Measurements from ENCODE around the gene POU1F1. TPM values are rescaled to one million over a fixed set of nuclear protein-coding genes. Genes with fewer than 3 reads are reported as not detected.

POU1F1 gene
- total and polyA plus RNA-seq, 2 of the 8 experiments (the other 6 are each of a cell fraction or from before 2014, with no cell fraction given): not detected

DNA sequence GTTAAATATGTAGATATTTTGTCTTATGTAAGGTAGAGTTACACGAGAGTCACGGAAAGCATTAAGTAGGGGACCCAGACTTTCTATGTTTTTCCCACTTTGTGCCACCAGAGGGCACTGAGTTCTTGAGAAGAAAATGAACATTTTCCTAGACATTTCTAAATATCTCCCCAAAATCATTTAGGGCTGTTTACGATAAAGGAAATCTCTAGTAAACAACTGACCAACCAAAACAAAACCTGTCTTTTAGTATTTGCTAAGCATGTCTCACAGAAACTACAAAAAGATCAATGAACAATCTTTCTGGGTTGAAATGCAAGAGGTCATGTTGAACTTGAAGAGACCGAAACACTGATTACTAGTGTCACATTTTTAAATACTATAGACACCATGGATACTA, 16.1 kb downstream of the POU1F1 start:
- Histone ChIP-seq H2BK15ac (ENCODE audit: low read length) (no peak overlapping the region), H3K18ac (ENCODE audit: extremely low read depth, low read length) (no peak overlapping the region), H3K9ac (replicated peaks in 1 of 4; ENCODE audit: extremely low read depth in 1 of 4, low read depth in 3 of 4, low read length in 3 of 4) (no peak overlapping the region), H3K36me3 (ENCODE audit: control insufficient read depth in 2 of 4, insufficient read depth in 4 of 4, low read length in 3 of 4) (peaks cover 0 to 3% (median 0%) of the 10 kb centered on the region in 4 experiments; a peak in 1 of 8 replicates), H2AFZ (ENCODE audit: low read length) (no peak overlapping the region), H3K4ac (replicated peaks; ENCODE audit: insufficient read length, low read depth, low read length) (no peak overlapping the region), H3K27me3 (replicated peaks in 1 of 4; ENCODE audit: control insufficient read depth in 3 of 4, extremely low read depth in 1 of 4, insufficient read depth in 3 of 4, low read length in 3 of 4) (no peaks in the 10 kb centered on the region), H3K79me2 (ENCODE audit: control insufficient read depth in 1 of 2, insufficient read depth in 2 of 2, low read length in 2 of 2) (no peaks in the 10 kb centered on the region), H3K4me2 (ENCODE audit: insufficient read depth in 1 of 2, low read depth in 2 of 2, low read length in 2 of 2) (no peak overlapping the region), H2BK5ac (ENCODE audit: low read depth, low read length) (no peak overlapping the region), H3K23me2 (ENCODE audit: low read depth, low read length) (no peaks in the 10 kb centered on the region), H3K4me1 (replicated peaks in 1 of 4; ENCODE audit: control insufficient read depth in 3 of 4, insufficient read depth in 4 of 4, low read length in 3 of 4) (peaks cover 0 to 3% (median 1%) of the 10 kb centered on the region in 4 experiments; a peak in 1 of 7 replicates), H4K8ac (ENCODE audit: extremely low read depth, insufficient read depth, low read length) (no peak overlapping the region), H3K4me3 (ENCODE audit: extremely low read depth in 1 of 4, insufficient read depth in 2 of 4, low read depth in 3 of 4, low read length in 4 of 4) (no peak overlapping the region), H4K5ac (ENCODE audit: insufficient read length, low read depth, low read length) (no peak overlapping the region), H3K23ac (ENCODE audit: insufficient read length) (no peak overlapping the region), H3K9me3 (ENCODE audit: insufficient read depth in 2 of 2, low read depth in 1 of 2, low read length in 1 of 2) (no peaks in the 10 kb centered on the region), H4K20me1 (replicated peaks in 1 of 2; ENCODE audit: control insufficient read depth in 1 of 2, insufficient read depth in 2 of 2, low read length in 2 of 2) (no peaks in the 10 kb centered on the region), H2AK5ac (ENCODE audit: low read depth, low read length) (no peak overlapping the region), H4K91ac (replicated peaks; ENCODE audit: insufficient read length, low read length) (no peak overlapping the region), H3K27ac (ENCODE audit: low read depth, low read length) (no peak overlapping the region), H3K56ac (replicated peaks; ENCODE audit: insufficient read length, low read depth, low read length) (no peak overlapping the region), H2BK12ac (ENCODE audit: low read depth, low read length) (no peak overlapping the region), H2BK20ac (ENCODE audit: low read length) (no peak overlapping the region), H3K79me1 (ENCODE audit: low read depth, low read length) (no peaks in the 10 kb centered on the region), H3K14ac (ENCODE audit: insufficient read length) (no peak overlapping the region), H2BK120ac (replicated peaks; ENCODE audit: low read depth, low read length) (no peak overlapping the region)
- TF ChIP-seq SIRT6 (IDR thresholded peaks at IDR 0.05; ENCODE audit: low read length) (no peak), CTCF (IDR thresholded peaks at IDR 0.05; ENCODE audit: control extremely low read depth in 1 of 3, insufficient read depth in 1 of 3, low read depth in 1 of 3, low read length in 3 of 3) (peak in 2 of 3 experiments; percentile 32 to 58; a peak in 2 of 4 replicates), RAD21 (IDR thresholded peaks at IDR 0.05 in 1 of 2, conservative IDR thresholded peaks at IDR 0.05 in 1 of 2; ENCODE audit: low read depth in 2 of 2, low read length in 2 of 2) (peak; percentile 38 to 52), GTF2F1 (IDR thresholded peaks at IDR 0.05; ENCODE audit: borderline replicate concordance, low read depth, low read length) (no peak), TEAD4 (IDR thresholded peaks at IDR 0.05; ENCODE audit: low read depth, low read length) (no peak), EGR1 (IDR thresholded peaks at IDR 0.05; ENCODE audit: borderline replicate concordance, low read depth, low read length) (no peak), SAP30 (IDR thresholded peaks at IDR 0.05; ENCODE audit: insufficient read depth, insufficient replicate concordance, low read length) (no peak), TCF12 (IDR thresholded peaks at IDR 0.05; ENCODE audit: low read depth, low read length) (no peak)
- TF ChIP-seq, protein P1, sequence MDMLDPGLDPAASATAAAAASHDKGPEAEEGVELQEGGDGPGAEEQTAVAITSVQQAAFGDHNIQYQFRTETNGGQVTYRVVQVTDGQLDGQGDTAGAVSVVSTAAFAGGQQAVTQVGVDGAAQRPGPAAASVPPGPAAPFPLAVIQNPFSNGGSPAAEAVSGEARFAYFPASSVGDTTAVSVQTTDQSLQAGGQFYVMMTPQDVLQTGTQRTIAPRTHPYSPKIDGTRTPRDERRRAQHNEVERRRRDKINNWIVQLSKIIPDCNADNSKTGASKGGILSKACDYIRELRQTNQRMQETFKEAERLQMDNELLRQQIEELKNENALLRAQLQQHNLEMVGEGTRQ (IDR thresholded peaks at IDR 0.05; ENCODE audit: low read length): no peak
- POLR2A ChIA-PET (ENCODE audit: partially characterized antibody): no interaction called here
- DNase-seq (ENCODE audit: low read depth in 1 of 2, low spot score in 2 of 2) (peak in 1 of 2 experiments; percentile 56), FAIRE-seq (no peak)
- CTCF ChIA-PET (ENCODE audit: partially characterized antibody): interaction anchor here (0.5 to 4.1 kb wide), 22 partner anchors 8 to 846 kb away, joined by 3 to 30 read pairs (median 4); partner anchors contain the start of gene POU1F1
- WGBS, 2 experiments (ENCODE audit: extremely low coverage in 1 of 2, insufficient coverage in 1 of 2, insufficient read length in 1 of 2, insufficient replicate concordance in 2 of 2, low coverage in 1 of 2, low lambda C conversion rate in 2 of 2, missing lambda C conversion rate in 1 of 2): 66% methylated on average over 4 of the region's 4 CpGs; no CpG with 5 or more reads in 1 of the 2 experiments
